A549 (cell line): Measurements from ENCODE around the gene NLRP1. TPM values are rescaled to one million over a fixed set of nuclear protein-coding genes. Genes with fewer than 3 reads are reported as not detected.

Experiments
- ATAC-seq, 2 experiments: fragments of 200-7000 bp in 1 of 2; fragments of >200 bp in 1 of 2; cut with Nextera tagmentation in 1 of 2; cut with Tn5 transposase in 1 of 2; 3 replicates each; pipeline versions ENCODE4 v1.8.0 to v1.9.1; 2018 to 2020; ENCODE audit warnings: mild to moderate bottlenecking in 1 of 2, moderate library complexity in 1 of 2
- CTCF ChIA-PET: fragments of 300-600 bp; sonication (Branson Sonifier 250); formaldehyde crosslinking; extraction: SDS; loops from one replicate; lab custom pipeline; 2021; ENCODE audit warnings: antibody characterized with exemption, inconsistent platforms; lab: Yijun Ruan, JAX
- POLR2A ChIA-PET: fragments of 350-600 bp; formaldehyde crosslinking; extraction: SDS; loops from one replicate; lab custom pipeline; 2021; ENCODE audit warnings: antibody characterized with exemption, inconsistent platforms; lab: Yijun Ruan, JAX
- DNase-seq, 2 experiments: peaks; one replicate each; pipeline versions ENCODE4 v3.0.0 to v3.0.0-alpha.2; 2011 to 2016; ENCODE audit warnings: low read depth in 1 of 2, low spot score in 1 of 2
- FAIRE-seq: peaks from 2 replicates; lab custom pipeline; 2011; peaks lifted over from hg19 to GRCh38; lab: Jason Lieb, UNC
- H3K27ac ChIP-seq, 2 experiments: fragments of >200 bp; sonication (Bioruptor Twin); formaldehyde crosslinking; 3 replicates each; pipeline ENCODE4 v1.5.1; 2016 to 2017
- H3K4me1 ChIP-seq: fragments of >200 bp; sonication (Bioruptor Twin); formaldehyde crosslinking; 3 replicates; pipeline ENCODE4 v1.6.1; 2016
- H3K4me2 ChIP-seq: fragments of >200 bp; sonication (Bioruptor Twin); formaldehyde crosslinking; 3 replicates; pipeline ENCODE4 v1.6.1; 2016
- H3K4me3 ChIP-seq: fragments of >200 bp; sonication (Bioruptor Twin); formaldehyde crosslinking; 3 replicates; pipeline ENCODE4 v1.5.1; 2016
- H3K9me3 ChIP-seq: fragments of >200 bp; sonication (Bioruptor Twin); formaldehyde crosslinking; 3 replicates; pipeline ENCODE4 v1.6.1; 2016
- CHD4 ChIP-seq: fragments of 200-600 bp; sonication (generic); IDR thresholded peaks from 2 replicates; pipeline ENCODE4 v1.6.1; 2016; ENCODE audit warnings: antibody characterized with exemption, mild to moderate bottlenecking, borderline replicate concordance
- CTCF ChIP-seq: fragments of >200 bp; sonication (Bioruptor Twin); formaldehyde crosslinking; IDR thresholded peaks from 3 replicates; pipeline ENCODE4 v1.5.1; 2016
- EP300 ChIP-seq, 2 experiments: fragments of >200 bp; sonication (Bioruptor Twin); formaldehyde crosslinking; IDR thresholded peaks; 2 replicates in 1 of 2; 3 replicates in 1 of 2; pipeline ENCODE4 v1.6.1; 2016 to 2017
- GATA3 ChIP-seq: IDR thresholded peaks from 2 replicates; pipeline ENCODE4 v1.6.1; 2012; ENCODE audit warnings: borderline replicate concordance
- HEYL ChIP-seq: fragments of 250-450 bp; sonication (Bioruptor Pico); IDR thresholded peaks from 2 replicates; pipeline ENCODE4 v1.8.0; 2021; ENCODE audit warnings: mild to moderate bottlenecking, moderate library complexity
- HOXB5 ChIP-seq: fragments of 250-450 bp; sonication (Bioruptor Pico); IDR thresholded peaks from 2 replicates; pipeline ENCODE4 v1.5.0; 2020; ENCODE audit warnings: mild to moderate bottlenecking, moderate library complexity
- JUNB ChIP-seq: fragments of >200 bp; sonication (Bioruptor Twin); formaldehyde crosslinking; IDR thresholded peaks from 2 replicates; pipeline ENCODE4 v1.6.1; 2016
- KDM1A ChIP-seq: fragments of 200-600 bp; sonication (generic); IDR thresholded peaks from 2 replicates; pipeline ENCODE4 v1.6.1; 2016; ENCODE audit warnings: low read depth, mild to moderate bottlenecking
- KDM5A ChIP-seq: fragments of 200-600 bp; sonication (generic); IDR thresholded peaks from 2 replicates; pipeline ENCODE4 v1.6.1; 2016; ENCODE audit warnings: antibody characterized with exemption, mild to moderate bottlenecking
- NFE2L2 ChIP-seq: fragments of 150-350 bp; conservative IDR thresholded peaks from 2 replicates; pipeline ENCODE4 v1.6.1; 2014; ENCODE audit warnings: low read length
- PHF8 ChIP-seq: fragments of 200-600 bp; sonication (generic); IDR thresholded peaks from 2 replicates; pipeline ENCODE4 v1.6.1; 2016; ENCODE audit warnings: low read depth, mild to moderate bottlenecking, antibody characterized with exemption, moderate library complexity, borderline replicate concordance
- RAD21 ChIP-seq, 2 experiments: fragments of >200 bp in 1 of 2; sonication (Bioruptor Twin) in 1 of 2; formaldehyde crosslinking in 1 of 2; IDR thresholded peaks in 1 of 2; conservative IDR thresholded peaks in 1 of 2; 2 replicates in 1 of 2; 3 replicates in 1 of 2; pipeline ENCODE4 v1.6.1; 2012 to 2018; ENCODE audit warnings: inconsistent platforms in 1 of 2
- RARB ChIP-seq: fragments of 250-450 bp; sonication (Bioruptor Pico); IDR thresholded peaks from 2 replicates; pipeline ENCODE4 v1.8.0; 2021; ENCODE audit warnings: mild to moderate bottlenecking, moderate library complexity
- RFX5 ChIP-seq: fragments of 450-650 bp; IDR thresholded peaks from 2 replicates; pipeline ENCODE4 v1.7.1; 2014; ENCODE audit warnings: antibody characterized with exemption, mild to moderate bottlenecking, moderate library complexity
- SMC3 ChIP-seq: fragments of >200 bp; sonication (Bioruptor Twin); formaldehyde crosslinking; IDR thresholded peaks from 3 replicates; pipeline ENCODE4 v1.6.1; 2018; ENCODE audit warnings: inconsistent platforms
- TFCP2L1 ChIP-seq: fragments of 250-450 bp; sonication (Bioruptor Pico); IDR thresholded peaks from 2 replicates; pipeline ENCODE4 v1.5.0; 2021; ENCODE audit warnings: mild to moderate bottlenecking
- ZNF302 ChIP-seq: fragments of 250-450 bp; sonication (Bioruptor Pico); IDR thresholded peaks from 2 replicates; pipeline ENCODE4 v1.9.0; 2021; ENCODE audit warnings: inconsistent platforms, mild to moderate bottlenecking, moderate library complexity
- WGBS: methylation state at CpG from one replicate; pipeline ENCODE4 v1.1.6; 2017; ENCODE audit errors: missing lambda C conversion rate; 5-methylcytosine and 5-hydroxymethylcytosine counted together
- polyA plus RNA-seq, 4 experiments: library from polyadenylated mRNA; depleted of rRNA in 3 of 4; stranded (reverse); fragments of >200 nt; fragmentation: RNase III in 1 of 4; extraction: RNeasy Plus Mini Kit Qiagen cat#74134 plus additional on column Dnase treatment in 1 of 4; gene quantifications; 2 replicates in 3 of 4; 3 replicates in 1 of 4; pipeline ENCODE4 v1.2.3, GENCODE V29; 2011 to 2017
- TF ChIP-seq, protein P1 (sequence below): fragments of 200-600 bp; sonication (generic); IDR thresholded peaks from 2 replicates; pipeline ENCODE4 v1.6.1; 2016; ENCODE audit warnings: antibody characterized with exemption, mild to moderate bottlenecking, moderate library complexity
- TF ChIP-seq, protein P2 (sequence below): fragments of >200 bp; sonication (Bioruptor Twin); formaldehyde crosslinking; IDR thresholded peaks from 2 replicates; pipeline ENCODE4 v1.6.1; 2016
- TF ChIP-seq, protein P3 (sequence below): IDR thresholded peaks from 2 replicates; pipeline ENCODE4 v1.6.1; 2012

NLRP1 gene
- polyA plus RNA-seq, 2 of the 4 experiments (the other 2 are of a cell fraction): 1.1 to 4.4 TPM

DNA sequence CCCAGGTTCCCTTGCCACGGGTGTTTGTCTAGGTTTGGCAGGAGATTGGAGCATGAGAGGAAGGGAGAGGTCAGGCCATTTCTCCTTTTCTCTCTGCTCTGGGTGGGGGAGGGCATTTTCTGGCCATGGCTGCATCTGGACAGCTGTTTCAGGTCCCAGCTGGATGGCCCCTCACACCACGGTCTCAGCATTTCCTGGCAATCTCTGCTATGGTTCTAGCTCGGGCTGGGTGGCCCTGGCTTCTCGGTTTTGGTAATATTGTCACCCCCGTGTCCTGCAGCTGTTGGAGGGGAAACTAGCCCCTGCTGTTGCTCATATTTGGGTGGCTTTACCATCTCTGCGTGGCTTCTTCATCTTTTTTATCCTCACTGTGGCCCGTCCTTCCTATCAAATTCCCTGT lies 11.5 kb upstream of the NLRP1 start:
- CTCF ChIA-PET: interaction anchor here (1.1 to 12.7 kb wide), 6 partner anchors 9 to 839 kb away, joined by 3 to 394 read pairs (median 5); partner anchors contain the start of gene AIPL1
- no peak for ATAC-seq
- no peaks in the 10 kb centered on the region for H3K4me1 ChIP-seq
- DNase-seq: no peak
- WGBS: 2% methylated on average over 7 of the region's 7 CpGs
- FAIRE-seq: no peak
- POLR2A ChIA-PET: no interaction called here
- H3K4me3 ChIP-seq: no peak overlapping the region
- 0 out of 3 replicates have a peak overlapping the region, but pooled peaks have one; percentile 11 for H3K4me2 ChIP-seq
- TF ChIP-seq HEYL: no peak
- TF ChIP-seq RAD21 (conservative IDR thresholded peaks at IDR 0.05 in 1 of 2, IDR thresholded peaks at IDR 0.05 in 1 of 2): no peak
- no peak for TF ChIP-seq PHF8
- TF ChIP-seq, protein P1, sequence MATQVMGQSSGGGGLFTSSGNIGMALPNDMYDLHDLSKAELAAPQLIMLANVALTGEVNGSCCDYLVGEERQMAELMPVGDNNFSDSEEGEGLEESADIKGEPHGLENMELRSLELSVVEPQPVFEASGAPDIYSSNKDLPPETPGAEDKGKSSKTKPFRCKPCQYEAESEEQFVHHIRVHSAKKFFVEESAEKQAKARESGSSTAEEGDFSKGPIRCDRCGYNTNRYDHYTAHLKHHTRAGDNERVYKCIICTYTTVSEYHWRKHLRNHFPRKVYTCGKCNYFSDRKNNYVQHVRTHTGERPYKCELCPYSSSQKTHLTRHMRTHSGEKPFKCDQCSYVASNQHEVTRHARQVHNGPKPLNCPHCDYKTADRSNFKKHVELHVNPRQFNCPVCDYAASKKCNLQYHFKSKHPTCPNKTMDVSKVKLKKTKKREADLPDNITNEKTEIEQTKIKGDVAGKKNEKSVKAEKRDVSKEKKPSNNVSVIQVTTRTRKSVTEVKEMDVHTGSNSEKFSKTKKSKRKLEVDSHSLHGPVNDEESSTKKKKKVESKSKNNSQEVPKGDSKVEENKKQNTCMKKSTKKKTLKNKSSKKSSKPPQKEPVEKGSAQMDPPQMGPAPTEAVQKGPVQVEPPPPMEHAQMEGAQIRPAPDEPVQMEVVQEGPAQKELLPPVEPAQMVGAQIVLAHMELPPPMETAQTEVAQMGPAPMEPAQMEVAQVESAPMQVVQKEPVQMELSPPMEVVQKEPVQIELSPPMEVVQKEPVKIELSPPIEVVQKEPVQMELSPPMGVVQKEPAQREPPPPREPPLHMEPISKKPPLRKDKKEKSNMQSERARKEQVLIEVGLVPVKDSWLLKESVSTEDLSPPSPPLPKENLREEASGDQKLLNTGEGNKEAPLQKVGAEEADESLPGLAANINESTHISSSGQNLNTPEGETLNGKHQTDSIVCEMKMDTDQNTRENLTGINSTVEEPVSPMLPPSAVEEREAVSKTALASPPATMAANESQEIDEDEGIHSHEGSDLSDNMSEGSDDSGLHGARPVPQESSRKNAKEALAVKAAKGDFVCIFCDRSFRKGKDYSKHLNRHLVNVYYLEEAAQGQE: no peak
- TF ChIP-seq TFCP2L1 (CRISPR knock-in tag): no peak
- no peak for TF ChIP-seq JUNB
- TF ChIP-seq KDM1A: no peak
- TF ChIP-seq HOXB5: no peak
- TF ChIP-seq KDM5A: no peak
- TF ChIP-seq RFX5: no peak
- no peak for TF ChIP-seq RARB (CRISPR knock-in tag)
- TF ChIP-seq, protein P2, sequence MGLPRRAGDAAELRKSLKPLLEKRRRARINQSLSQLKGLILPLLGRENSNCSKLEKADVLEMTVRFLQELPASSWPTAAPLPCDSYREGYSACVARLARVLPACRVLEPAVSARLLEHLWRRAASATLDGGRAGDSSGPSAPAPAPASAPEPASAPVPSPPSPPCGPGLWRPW: no peak
- no peak for TF ChIP-seq NFE2L2
- TF ChIP-seq, protein P3, sequence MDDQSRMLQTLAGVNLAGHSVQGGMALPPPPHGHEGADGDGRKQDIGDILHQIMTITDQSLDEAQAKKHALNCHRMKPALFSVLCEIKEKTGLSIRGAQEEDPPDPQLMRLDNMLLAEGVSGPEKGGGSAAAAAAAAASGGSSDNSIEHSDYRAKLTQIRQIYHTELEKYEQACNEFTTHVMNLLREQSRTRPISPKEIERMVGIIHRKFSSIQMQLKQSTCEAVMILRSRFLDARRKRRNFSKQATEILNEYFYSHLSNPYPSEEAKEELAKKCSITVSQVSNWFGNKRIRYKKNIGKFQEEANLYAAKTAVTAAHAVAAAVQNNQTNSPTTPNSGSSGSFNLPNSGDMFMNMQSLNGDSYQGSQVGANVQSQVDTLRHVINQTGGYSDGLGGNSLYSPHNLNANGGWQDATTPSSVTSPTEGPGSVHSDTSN: no peak
- no peak overlapping the region for H3K27ac ChIP-seq
- no peaks in the 10 kb centered on the region for H3K9me3 ChIP-seq

DNA sequence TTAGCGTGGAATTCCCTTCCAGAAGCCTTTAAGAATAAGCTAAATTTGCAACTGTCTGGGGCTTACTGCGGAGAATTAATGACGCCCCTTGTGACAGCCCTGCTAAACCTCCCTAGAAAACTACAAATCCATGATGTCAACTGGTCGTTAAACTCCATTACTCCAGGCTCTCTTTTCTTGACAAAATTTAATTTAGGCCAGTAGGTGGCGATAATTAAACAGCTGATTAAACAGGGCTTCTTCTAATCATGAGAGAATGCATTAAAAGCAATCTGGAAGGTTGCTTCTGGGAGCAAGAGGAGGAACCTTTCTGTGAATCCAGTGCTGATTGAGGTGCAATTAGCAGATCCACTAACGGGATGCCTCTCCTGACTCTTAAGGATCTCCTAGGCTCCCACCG lies 8.1 kb upstream of the NLRP1 start:
- no peak overlapping the region for H3K27ac ChIP-seq
- DNase-seq (peak; percentile 49 to 53), FAIRE-seq (no peak), ATAC-seq (peak; percentile 45 to 70; a peak in 3 of 6 replicates)
- TF ChIP-seq KDM5A (no peak), ZNF302 (CRISPR knock-in tag) (no peak), RFX5 (no peak), SMC3 (peak; percentile 82), RAD21 (conservative IDR thresholded peaks at IDR 0.05 in 1 of 2, IDR thresholded peaks at IDR 0.05 in 1 of 2) (peak; percentile 80 to 86), CHD4 (no peak), GATA3 (no peak), EP300 (IDR thresholded peaks at IDR 0.05) (no peak), CTCF (peak; percentile 87)
- no peaks in the 10 kb centered on the region for H3K9me3 ChIP-seq
- POLR2A ChIA-PET: no interaction called here
- no peak overlapping the region for H3K4me3 ChIP-seq
- 2% methylated on average over 7 of the region's 7 CpGs for WGBS
- CTCF ChIA-PET: interaction anchor here (0.6 to 12.7 kb wide), 58 partner anchors 9 to 850 kb away, joined by 3 to 394 read pairs (median 4); partner anchors contain the start of genes AIPL1 and C1QBP
- H3K4me1 ChIP-seq: no peaks in the 10 kb centered on the region
- no peak overlapping the region for H3K4me2 ChIP-seq
